K562 (cell line): Measurements from ENCODE around the gene TEFM. TPM values are rescaled to one million over a fixed set of nuclear protein-coding genes. Genes with fewer than 3 reads are reported as not detected.
"Not testable (repeated sequence)": the region's sequence is repeated elsewhere in the genome, so short reads cannot be mapped to it uniquely, and the experiment has no call there.

Experiments
- ATAC-seq: fragments of 200-7000 bp; cut with Tn5 transposase; 3 replicates; pipeline ENCODE4 v1.9.1; 2020; ENCODE audit warnings: moderate library complexity
- BruUV-seq: library from RNA; stranded (reverse); fragments of 400-500 nt; replicated peaks from 2 replicates; lab custom pipeline; 2021; lab: Mats Ljungman, UMichigan
- CTCF ChIA-PET: fragments of 300-600 bp; formaldehyde crosslinking; extraction: SDS; loops from one replicate; lab custom pipeline; 2021; ENCODE audit warnings: low intra/inter-chr PET ratio; lab: Yijun Ruan, JAX
- POLR2A ChIA-PET: fragments of 300-600, 350-650 bp; sonication (Branson Sonifier 250); formaldehyde crosslinking; extraction: SDS; loops from one replicate; lab custom pipeline; 2021; ENCODE audit warnings: antibody characterized with exemption, inconsistent platforms; lab: Yijun Ruan, JAX
- DNase-seq, 4 experiments: peaks; one replicate each; pipeline versions ENCODE4 v3.0.0 to v3.0.0-alpha.2; 2011 to 2018; ENCODE audit warnings: low spot score in 3 of 4, mixed read lengths in 3 of 4; ENCODE audit errors: extremely low read depth in 1 of 4
- FAIRE-seq: peaks from 2 replicates; lab custom pipeline; 2011; peaks lifted over from hg19 to GRCh38; lab: Jason Lieb, UNC
- H2AFZ ChIP-seq: 2 replicates; pipeline ENCODE4 v1.6.0; 2011; ENCODE audit warnings: low read depth, low read length, control low read depth, inconsistent platforms
- H3K27ac ChIP-seq: fragments of 200-600 bp; 3 replicates; pipeline ENCODE4 v1.8.0; 2011; ENCODE audit warnings: low read depth, mild to moderate bottlenecking, control low read depth, inconsistent platforms, low read length, moderate library complexity, mixed read lengths; ENCODE audit errors: extremely low read depth
- H3K27me3 ChIP-seq, 2 experiments: fragments of 300-600 bp in 1 of 2; 2 replicates in 1 of 2; 3 replicates in 1 of 2; pipeline versions ENCODE4 v1.6.0 to v1.8.0; 2011; ENCODE audit warnings: inconsistent platforms in 2 of 2, low read length in 2 of 2, mild to moderate bottlenecking in 1 of 2, mixed read lengths in 1 of 2, moderate library complexity in 1 of 2; ENCODE audit not compliant: control insufficient read depth in 2 of 2, insufficient read depth in 2 of 2
- H3K36me3 ChIP-seq: fragments of 300-600 bp; 3 replicates; pipeline ENCODE4 v1.8.0; 2011; ENCODE audit warnings: mild to moderate bottlenecking, low read length, inconsistent platforms; ENCODE audit not compliant: control insufficient read depth, insufficient read depth
- H3K4me1 ChIP-seq, 2 experiments: fragments of 200-600 bp in 1 of 2; replicated peaks in 1 of 2; 2 replicates in 1 of 2; 3 replicates in 1 of 2; pipeline versions ENCODE4 v1.5.1 to v1.8.0; 2011; ENCODE audit warnings: inconsistent platforms in 2 of 2, low read length in 2 of 2, mild to moderate bottlenecking in 1 of 2, mixed read lengths in 1 of 2, moderate library complexity in 1 of 2; ENCODE audit not compliant: control insufficient read depth in 2 of 2, insufficient read depth in 2 of 2
- H3K4me2 ChIP-seq: 2 replicates; pipeline ENCODE4 v1.6.1; 2011; ENCODE audit warnings: low read length, control low read depth, inconsistent platforms, mixed read lengths; ENCODE audit not compliant: insufficient read depth
- H3K4me3 ChIP-seq: fragments of 200-600 bp; sonication (generic), shearing (Covaris generic); 2 replicates; pipeline ENCODE4 v1.5.1; 2016; ENCODE audit warnings: control low read depth, inconsistent platforms
- H3K79me2 ChIP-seq: fragments of 200-600 bp; 3 replicates; pipeline ENCODE4 v1.8.0; 2011; ENCODE audit warnings: low read length, inconsistent platforms; ENCODE audit not compliant: control insufficient read depth, insufficient read depth
- H3K9ac ChIP-seq, 2 experiments: 2 replicates each; pipeline versions ENCODE4 v1.6.0 to v1.6.1; 2011; ENCODE audit warnings: low read depth in 2 of 2, low read length in 2 of 2, control low read depth in 1 of 2, inconsistent platforms in 1 of 2, mild to moderate bottlenecking in 1 of 2, mixed read lengths in 1 of 2; ENCODE audit not compliant: insufficient read depth in 1 of 2
- H3K9me1 ChIP-seq: one replicate; pipeline ENCODE4 v1.6.0; 2011; ENCODE audit warnings: inconsistent platforms, mild to moderate bottlenecking, low read length, moderate library complexity; ENCODE audit not compliant: control insufficient read depth, insufficient read depth
- H3K9me3 ChIP-seq: replicated peaks from 2 replicates; pipeline ENCODE4 v1.5.1; 2011; ENCODE audit warnings: low read depth, low read length, inconsistent platforms; ENCODE audit not compliant: control insufficient read depth, insufficient read depth
- H4K20me1 ChIP-seq: replicated peaks from 2 replicates; pipeline ENCODE4 v1.6.1; 2011; ENCODE audit warnings: low read length, inconsistent platforms, mixed read lengths; ENCODE audit not compliant: control insufficient read depth, insufficient read depth
- ATF6 ChIP-seq: sonication (generic); formaldehyde crosslinking; IDR thresholded peaks from 2 replicates; pipeline ENCODE4 v1.4.0; 2020; ENCODE audit warnings: mild to moderate bottlenecking, missing genetic modification reagents
- KDM1A ChIP-seq, 2 experiments: fragments of 450-650 bp; IDR thresholded peaks; 2 replicates each; pipeline ENCODE4 v1.6.1; 2016; ENCODE audit warnings: mild to moderate bottlenecking in 2 of 2
- SPI1 ChIP-seq: IDR thresholded peaks from 2 replicates; pipeline ENCODE4 v1.6.1; 2011; ENCODE audit warnings: low read depth, low read length, control low read depth, borderline replicate concordance
- WGBS: fragments of 100-300 bp; shearing (Covaris generic); methylation state at CpG from one replicate; pipeline ENCODE4 v1.1.6; 2016; ENCODE audit warnings: low coverage, mixed read lengths; ENCODE audit not compliant: insufficient coverage; ENCODE audit errors: missing lambda C conversion rate; 5-methylcytosine and 5-hydroxymethylcytosine counted together
- in situ Hi-C: fragments of 300-500 bp; cut with MboI; formaldehyde crosslinking; loops from 4 replicates; pipeline ENCODE4 v1.15.0; 2018; ENCODE audit warnings: inconsistent platforms, mixed read lengths
- intact Hi-C: fragments of 100-400 bp; cut with micrococcal nuclease; formaldehyde crosslinking; loops from 2 replicates; pipeline ENCODE4 v1.14.2; 2022
- polyA plus RNA-seq, 8 experiments: library from polyadenylated mRNA; depleted of rRNA in 4 of 8; stranded (reverse) in 5 of 8; unstranded in 3 of 8; fragments of >200 nt; fragmentation: Nextera tagmentation in 2 of 8; fragmentation: Illumina TruSeq in 1 of 8; extraction: Ambion mirVana in 2 of 8; extraction: Trizol in 1 of 8; gene quantifications; 2 replicates each; pipeline versions ENCODE4 v1.2.1 to v1.2.3, GENCODE V29; 2011 to 2014; ENCODE audit warnings: inconsistent platforms in 1 of 8, missing spikeins in 1 of 8
- total RNA-seq, 7 experiments: library from RNA; depleted of rRNA in 6 of 7; stranded (reverse); fragments of >200 nt in 6 of 7; fragmentation: Illumina TruSeq in 2 of 7; extraction: Trizol in 2 of 7; gene quantifications; 2 replicates each; pipeline versions ENCODE4 v1.2.1 to v1.2.3, GENCODE V29; 2011 to 2021; ENCODE audit warnings: low replicate concordance in 1 of 7

TEFM gene
- total and polyA plus RNA-seq, 9 of the 15 experiments (the other 6 are each of a cell fraction or from before 2014, with no cell fraction given) = 12.5 to 60.3 (median 23.3) TPM

GRCh38 chr17:30910151-30910550 is 4.1 kb upstream of the TEFM start:
- BruUV-seq, H4K20me1 ChIP-seq, DNase-seq, H3K9me1 ChIP-seq, H2AFZ ChIP-seq, H3K4me1 ChIP-seq, POLR2A ChIA-PET, H3K9me3 ChIP-seq, H3K27me3 ChIP-seq, H3K4me2 ChIP-seq, H3K36me3 ChIP-seq, FAIRE-seq, H3K4me3 ChIP-seq, H3K27ac ChIP-seq, CTCF ChIA-PET, H3K9ac ChIP-seq, ATAC-seq, intact Hi-C loops: not testable (repeated sequence)
- peaks cover 14% of the 10 kb centered on the region for H3K79me2 ChIP-seq
- WGBS = 19% methylated on average over 7 of the region's 7 CpGs
- TF ChIP-seq KDM1A (IDR thresholded peaks at IDR 0.05) = 0 out of 4 replicates have a peak, but pooled peaks of 1 of the 2 experiments have one; percentile 24
- in situ Hi-C loops = loop anchor here (10.0 kb wide), 1 partner anchor 465 kb away; no protein-coding TSS in a partner anchor

GRCh38 chr17:30908717-30909420 is 2.8 kb upstream of the TEFM start:
- no peaks in the 10 kb centered on the region for H3K9me3 ChIP-seq
- H3K27me3 ChIP-seq = no peaks in the 10 kb centered on the region
- TF ChIP-seq ATF6 (CRISPR knock-in tag) = no peak
- TF ChIP-seq SPI1 = peak; percentile 27; the same call in 1 of the 2 replicates
- H3K4me2 ChIP-seq = no peak overlapping the region
- WGBS = 19% methylated on average over 3 of the region's 3 CpGs
- no peaks in the 10 kb centered on the region for H4K20me1 ChIP-seq
- BruUV-seq = no TSS peak
- ATAC-seq = no peak
- ChIA-PET POLR2A (no interaction called here), CTCF (no interaction called here)
- no peaks in the 10 kb centered on the region for H3K9me1 ChIP-seq
- in situ Hi-C loops = no loop called here
- FAIRE-seq = no peak
- H3K27ac ChIP-seq = no peak overlapping the region
- no peak overlapping the region for H2AFZ ChIP-seq
- peaks cover 25% of the 10 kb centered on the region for H3K79me2 ChIP-seq
- H3K36me3 ChIP-seq = peaks cover 6% of the 10 kb centered on the region; the same call in 1 of the 3 replicates
- no peak overlapping the region for H3K9ac ChIP-seq
- no peak for DNase-seq
- no peak overlapping the region for H3K4me3 ChIP-seq
- peaks cover 3 to 4% of the 10 kb centered on the region in 2 experiments; a peak in 3 of 5 replicates for H3K4me1 ChIP-seq
- intact Hi-C loops = no loop called here
